Measurements from ENCODE around the gene RPS21.

Gene RPS21

DNA sequence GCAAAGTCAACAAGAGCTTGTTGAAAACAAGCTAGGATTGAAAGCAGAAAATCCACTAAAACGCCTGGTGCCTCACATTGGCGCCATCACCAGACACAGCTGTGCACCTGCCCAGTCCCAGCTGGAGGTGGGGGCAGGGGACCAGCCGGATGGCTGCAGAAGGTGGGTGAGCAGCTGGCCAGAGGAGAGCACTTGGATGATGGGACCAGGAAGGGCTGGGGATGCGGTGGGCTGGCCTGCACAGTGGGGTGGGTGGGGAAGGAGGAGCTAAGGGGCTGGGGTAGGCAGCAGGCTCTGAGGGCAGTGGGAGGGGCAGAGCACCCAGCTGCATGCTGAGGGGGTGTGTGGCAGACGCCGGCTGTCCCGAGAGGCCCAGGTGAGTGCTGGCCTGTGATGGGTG lies 13.1 kb downstream of the RPS21 start:
- FAIRE-seq, result no peak

DNA sequence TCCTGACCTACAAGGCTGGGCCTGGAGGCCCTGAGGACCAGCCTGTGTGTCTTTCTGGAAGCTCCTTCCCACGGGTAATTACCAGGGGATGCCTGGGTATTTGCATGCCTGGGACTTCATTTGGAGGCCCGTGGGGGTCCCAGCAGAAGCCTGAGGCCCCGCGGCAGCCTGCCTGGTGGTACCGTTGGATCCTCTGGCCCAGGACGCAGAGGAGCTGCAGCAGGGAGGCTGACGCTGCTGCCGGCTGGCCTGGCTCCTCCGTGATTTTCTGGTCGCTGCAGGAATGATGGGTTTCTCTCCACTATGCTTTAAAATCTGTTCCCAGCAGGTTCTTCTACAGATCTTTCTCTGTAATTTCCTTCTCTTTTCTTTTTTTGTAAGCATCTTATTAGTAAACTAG lies 13.6 kb downstream of the RPS21 start:
- FAIRE-seq, result no peak

DNA sequence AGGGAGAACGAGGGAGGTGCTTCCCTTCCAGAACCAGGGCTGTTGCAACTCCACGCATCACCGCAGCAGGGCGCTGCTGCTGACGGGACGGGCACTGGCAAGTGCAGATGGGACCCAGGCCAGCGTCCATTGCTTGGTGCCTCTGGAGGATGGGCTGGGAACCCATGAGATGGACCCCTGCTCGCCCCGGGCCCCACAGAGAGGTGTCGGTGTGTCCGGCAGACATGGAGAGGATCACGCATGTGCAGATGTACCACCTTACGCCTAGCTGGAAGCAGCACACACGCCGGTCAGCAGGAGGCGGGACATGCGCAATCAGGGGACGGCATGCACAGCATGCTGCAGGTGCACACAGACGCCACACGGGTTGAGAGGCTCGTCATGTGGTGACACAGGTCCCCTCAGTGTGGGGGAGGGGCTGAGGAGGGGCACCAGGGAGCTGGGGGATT lies 14.5 kb downstream of the RPS21 start:
- no peak for FAIRE-seq

DNA sequence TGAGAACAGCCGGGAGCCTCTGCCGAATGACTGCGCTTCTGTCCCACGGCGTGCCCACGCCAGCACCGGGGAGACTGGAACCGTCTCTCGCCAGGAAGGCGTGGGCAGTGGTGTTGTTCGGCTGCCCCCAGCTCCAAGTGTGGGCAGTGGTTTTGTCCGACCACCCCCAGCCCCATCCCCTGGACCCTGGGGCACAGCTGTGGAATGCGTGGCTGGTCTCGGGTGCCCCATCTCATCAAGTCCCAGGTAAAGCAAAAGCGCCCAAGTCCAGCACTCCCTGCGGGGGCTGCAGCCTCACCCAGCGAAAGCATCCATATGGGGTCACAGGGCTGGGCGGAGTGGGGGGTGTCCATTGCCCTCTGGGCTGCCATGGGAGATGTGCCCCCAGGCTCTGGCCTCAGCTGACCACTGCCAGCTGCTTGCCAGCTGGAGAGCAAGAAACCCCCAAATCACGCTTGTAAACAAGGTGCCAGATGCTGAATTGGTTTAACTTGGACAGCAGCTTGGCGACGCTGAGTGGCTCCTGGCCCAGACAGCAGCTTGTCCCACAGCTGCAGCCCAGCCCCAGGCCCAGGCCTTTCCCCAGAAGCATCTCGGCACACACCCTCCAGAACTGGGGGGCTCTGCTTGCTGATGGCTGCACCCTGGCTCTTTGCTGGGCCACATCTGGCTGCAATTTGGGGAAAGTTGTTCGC lies 15.7 kb downstream of the RPS21 start:
- FAIRE-seq, result no peak

DNA sequence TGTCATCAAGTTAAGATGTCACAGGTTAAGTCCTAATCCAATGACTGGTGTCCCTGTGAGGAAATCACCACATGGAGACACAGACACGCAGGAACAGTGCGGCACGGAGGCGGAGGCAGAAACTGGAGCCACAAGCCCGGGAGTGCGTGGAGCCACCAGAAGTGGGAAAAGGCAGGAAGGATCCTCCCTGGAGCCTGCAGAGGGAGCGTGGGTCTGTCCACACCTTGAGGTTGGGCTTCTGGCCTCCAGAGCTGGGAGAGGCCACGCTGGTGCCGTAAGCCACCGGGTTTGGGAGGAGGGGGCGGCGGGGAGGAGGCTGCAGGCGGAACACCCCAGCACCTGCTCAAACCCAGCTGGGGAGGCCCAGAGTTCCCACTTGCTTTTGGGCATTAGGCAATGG lies 16.4 kb downstream of the RPS21 start:
- FAIRE-seq, result no peak

DNA sequence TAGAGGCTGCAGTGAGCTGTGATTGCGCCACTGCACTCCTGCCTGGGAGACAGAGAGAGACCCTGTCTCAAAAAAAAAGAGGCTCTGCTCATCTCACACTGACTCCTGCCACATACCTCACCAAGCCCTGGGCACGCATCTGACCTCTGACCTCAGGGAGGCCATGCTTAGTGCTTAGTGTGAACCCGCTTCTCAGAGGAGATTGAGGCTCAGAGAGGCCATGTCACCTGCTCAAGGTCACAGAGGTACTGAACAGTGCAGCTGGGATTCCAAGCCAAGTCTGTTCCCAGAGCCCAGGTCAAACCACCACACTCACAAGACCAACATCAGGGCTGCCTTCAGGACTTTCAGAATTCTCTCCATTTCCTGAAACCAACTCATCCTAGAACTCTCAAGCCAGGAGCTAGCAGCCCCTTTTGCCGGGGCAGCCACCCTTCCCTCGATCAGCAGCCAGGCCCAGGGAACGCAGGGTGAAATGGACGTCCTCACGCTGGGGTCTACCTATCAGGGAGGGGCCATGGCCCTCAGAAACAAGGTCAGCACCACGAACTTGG lies 17.3 kb downstream of the RPS21 start:
- FAIRE-seq, result no peak

DNA sequence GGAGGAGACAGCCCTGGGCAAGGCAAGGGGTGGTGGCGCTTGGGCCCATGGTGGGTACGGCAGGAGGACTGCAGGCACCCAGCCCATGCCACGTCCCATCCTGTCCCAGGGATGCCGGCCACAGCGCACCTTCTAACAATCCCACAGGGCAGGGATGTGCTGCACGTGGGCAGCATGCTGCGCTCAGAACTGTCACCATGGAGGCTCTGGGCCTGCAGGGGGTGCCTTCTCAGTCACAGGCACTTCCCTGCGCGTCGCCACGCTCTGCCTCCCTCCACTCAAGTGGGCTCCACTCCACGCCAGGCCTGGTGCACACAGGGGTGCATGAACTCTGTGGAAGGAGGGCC lies 17.8 kb downstream of the RPS21 start:
- FAIRE-seq, result no peak

DNA sequence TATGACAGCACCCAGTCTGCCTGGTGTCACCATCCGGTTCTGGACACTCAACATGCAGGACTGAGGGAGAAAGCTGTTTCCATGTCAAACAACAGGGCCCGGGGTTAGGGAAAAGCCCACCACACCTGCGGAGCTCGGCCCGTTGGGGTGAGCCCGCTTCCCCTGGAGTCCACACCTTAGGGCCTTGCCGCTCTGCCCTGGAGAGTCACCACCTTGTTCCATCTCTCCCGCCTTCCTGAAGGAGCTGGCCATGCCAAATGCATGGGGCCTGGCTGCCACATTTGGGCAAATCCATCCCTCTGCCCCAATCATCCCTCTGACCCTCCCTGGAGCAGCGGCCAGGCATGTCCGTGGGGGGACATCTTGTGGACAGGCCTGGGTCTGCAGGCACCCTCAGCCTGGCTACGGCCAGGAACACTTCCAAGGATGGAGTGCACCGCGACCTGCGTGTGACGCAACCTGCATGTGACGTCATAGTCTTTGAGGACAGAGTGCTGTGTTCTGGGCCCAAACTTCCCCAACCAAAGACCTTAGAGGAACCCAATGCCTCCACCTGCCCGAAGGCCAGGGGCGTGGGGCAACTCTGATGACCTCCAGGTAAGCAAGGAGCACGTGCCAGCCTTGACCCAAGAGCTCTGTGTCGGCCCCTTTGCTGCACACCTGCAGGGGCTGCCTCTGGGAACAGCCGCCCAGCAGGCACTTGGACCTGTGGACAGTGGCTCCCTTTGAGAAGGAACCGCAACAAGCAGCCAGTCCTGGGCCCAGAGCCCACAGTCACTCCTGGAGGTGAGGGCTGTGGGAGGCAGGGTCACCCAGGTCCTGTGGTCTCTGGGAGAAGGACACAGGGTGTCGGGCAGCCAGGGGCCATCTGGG lies 18.4 kb downstream of the RPS21 start:
- no peak for FAIRE-seq

DNA sequence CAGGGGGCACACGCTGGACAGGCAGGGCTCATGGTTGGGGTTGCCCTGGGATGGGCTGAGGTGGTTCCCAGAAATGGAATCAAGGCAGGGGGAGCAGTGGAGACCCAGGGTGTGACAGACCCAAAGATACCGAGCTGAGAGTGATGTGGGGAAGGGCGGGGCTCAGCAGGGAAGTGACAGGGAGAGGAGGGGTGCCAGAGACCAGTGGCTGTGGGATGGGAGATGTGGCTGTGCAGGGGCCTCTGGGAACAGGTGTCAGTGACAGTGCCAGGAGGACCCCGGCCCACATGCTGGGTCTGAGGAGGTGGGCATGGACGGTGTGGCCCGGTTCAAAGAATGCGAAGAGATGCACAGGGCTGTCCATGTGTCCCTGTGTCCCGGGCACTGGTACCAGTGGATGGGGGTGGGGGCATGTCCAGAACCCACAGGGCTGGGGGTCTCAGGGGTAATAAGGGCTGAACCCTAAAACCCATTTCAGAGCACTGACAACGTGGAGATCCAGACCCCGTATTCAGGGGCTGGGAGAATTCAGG lies 19.1 kb downstream of the RPS21 start:
- no peak for FAIRE-seq

DNA sequence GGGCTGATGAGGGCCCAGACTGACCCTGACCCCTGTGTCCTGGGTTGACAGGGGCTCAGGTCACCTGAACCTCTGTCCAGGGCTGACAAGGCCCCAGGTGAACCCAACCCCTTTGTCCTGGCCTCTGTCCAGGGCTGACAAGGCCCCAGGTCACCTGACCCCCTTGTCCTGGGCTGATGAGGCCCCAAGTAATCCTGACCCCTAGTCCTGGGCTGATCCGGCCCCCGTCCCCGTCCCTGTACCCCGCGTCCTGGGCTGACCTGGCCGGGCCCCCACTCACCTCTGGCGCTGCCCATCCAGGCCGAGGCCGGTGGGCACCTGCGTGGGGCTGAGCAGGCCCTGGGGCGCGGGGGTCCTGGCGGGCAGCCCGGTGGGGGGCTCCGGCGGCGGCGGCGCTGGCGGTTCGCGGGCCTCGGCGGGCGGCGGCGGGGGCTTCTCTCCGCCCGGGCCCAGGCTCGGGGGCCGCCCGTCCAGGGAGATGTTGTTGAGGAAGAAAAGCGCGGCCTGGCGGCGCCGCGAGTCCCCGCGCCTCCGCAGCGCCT lies 19.8 kb downstream of the RPS21 start:
- FAIRE-seq, result no peak

DNA sequence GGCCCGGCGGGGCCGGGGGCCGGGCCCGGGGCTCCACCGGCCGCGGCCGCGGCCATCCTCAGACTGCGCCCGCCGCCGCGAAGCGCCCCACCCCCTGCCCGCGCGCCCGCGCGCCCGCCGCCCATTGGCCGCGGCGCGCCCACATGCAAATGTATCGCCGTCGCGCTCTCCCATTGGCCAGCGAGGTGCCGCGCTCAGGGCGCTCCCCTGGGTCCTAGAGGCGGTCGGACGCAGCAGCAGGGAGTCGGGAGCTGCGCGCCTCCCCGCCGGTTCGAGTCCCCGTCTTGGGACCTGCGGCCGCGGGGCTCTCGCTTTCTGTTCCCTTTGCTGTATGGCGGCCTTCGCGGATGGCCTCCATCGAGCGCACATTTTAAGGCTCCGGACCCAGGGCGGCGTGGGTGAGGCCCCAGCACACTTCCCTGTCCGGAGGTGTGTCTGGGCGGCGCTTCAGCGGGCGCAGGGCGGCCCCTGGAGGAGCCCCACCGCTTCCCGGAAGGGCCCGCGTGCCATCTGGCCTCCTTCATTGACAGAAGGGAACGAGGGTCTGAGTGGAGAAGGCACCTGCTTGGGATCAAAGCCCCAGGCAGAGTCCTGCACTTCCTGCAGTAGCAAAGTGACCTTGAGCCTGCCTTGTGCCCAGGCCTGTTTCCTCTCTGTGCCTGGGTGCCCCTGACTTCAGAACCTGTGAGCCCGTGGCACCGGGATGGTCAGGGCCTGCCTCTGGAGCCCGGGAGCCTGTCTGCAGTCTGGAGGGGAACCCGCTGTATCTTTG lies 20.5 kb downstream of the RPS21 start, which contains the start of gene CABLES2:
TSS of gene CABLES2 (minus strand) at position 65 of the 772 bp plus-strand sequence. CDS start at position 56, 9 bp downstream.
- FAIRE-seq, result no peak

DNA sequence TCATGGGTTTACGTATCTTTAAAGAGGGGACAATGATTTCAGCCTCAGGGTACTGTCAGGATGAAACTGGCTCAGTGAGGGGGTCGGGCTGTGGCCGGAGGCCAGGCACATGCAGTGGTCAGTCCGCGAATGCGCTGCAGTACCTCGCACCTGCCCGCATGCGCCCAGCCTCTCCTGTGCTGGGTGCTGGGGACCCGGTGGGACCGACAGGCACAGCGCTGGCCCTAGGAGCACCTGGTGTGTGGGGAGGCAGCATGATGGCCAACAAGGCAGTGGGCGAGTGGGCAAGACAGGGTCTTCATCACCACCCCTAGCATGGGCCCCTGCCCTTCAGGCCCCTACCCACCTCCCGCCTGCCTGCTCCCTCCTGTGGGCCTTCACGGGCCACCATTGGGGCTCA lies 21.2 kb downstream of the RPS21 start:
- no peak for FAIRE-seq

DNA sequence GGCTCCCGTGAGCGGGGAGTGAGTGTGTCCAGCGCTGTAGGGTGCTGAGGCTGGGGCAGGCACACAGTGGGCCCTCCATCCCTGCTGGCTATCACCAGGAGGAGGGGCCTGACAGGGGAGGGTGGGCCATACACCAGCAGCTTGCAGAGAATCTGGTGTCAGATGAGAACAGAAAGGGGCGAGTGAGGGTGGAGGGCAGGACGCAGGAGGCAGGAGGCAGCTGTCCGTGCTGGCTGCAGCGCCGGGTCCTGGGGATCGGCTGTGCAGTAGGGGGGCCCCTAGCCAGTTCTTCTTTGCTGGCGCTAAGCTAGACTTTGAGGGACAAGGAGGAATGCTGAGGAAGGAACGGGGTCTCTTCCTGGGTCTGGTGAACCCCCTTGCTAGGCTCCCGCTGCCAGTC lies 21.7 kb downstream of the RPS21 start:
- no peak for FAIRE-seq

DNA sequence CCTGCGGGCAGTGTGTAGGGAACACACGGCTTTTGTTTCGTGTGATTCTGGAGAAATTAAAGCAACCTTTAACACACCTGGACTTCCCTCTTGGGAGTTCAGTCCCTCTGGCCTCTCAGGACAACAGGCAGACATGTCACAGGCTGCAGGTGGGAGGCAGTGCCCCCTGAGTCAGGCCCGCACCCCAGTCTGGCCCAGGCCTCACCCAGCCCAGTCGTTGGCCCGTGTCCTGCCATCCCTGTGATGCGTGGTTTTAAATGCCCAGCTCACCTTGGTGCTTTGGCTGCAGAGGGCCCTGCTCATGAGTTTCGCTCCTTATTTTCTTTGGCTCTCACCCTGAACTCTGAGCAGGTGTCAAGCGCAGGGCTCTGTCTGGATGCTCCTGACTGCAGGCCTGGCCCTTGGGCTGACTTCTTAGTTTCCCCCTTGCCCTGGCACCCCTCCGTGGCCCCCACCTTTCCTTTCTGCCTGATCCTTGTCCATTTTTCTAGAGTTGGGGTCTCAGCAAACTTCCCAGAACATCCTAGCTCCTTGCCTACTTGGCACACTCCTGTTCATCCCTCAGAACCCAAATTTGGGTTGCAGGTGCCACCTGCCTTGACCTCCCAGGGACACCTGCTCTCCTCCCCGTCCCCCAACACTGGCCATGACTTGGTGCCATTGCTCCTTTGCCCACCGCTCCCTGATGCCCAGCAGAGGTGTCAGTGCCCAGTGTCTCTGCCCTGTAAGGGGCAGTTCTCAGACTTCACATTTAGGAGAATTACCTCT lies 22.4 kb downstream of the RPS21 start:
- no peak for FAIRE-seq

DNA sequence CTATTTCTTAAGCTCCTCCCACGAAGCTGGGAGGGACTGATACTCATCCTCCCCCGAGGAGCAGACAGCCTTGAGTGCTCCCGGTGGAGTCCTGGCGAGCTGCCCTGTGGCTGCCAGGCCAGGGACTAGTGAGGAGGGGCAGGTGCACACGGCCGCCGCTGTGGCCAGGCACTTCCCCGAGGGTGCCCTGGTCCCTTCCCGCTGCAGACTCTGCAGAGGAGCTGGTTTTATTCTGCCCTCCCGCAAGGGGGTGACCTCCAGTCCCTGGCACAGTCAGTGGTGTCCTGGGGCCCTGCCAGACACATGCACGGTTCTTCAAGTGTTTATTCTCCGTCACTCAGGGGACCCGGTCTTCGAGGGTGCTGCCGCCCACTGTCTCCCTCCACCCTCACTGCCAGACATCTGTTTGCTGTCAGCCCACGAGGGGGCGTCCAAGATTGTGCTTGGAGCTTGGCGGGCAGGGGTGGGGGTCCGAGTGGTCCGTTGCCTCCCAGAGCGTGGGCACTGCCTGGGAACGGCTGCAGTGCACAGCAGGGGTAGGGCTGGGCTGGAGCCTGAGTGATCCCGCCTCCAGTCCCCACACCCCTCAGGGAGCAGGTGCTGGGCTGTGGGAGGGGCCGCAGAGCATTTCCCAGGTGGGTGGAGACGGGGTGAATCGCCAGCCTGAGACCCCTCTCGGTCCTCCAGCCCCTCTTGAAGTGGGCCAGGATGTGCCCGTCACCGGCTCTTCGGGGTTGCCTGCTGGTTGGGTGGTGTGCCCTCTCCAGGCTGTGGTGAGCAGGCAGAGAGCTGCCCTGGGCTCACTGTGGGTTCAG lies 23.2 kb downstream of the RPS21 start:
- no peak for FAIRE-seq

DNA sequence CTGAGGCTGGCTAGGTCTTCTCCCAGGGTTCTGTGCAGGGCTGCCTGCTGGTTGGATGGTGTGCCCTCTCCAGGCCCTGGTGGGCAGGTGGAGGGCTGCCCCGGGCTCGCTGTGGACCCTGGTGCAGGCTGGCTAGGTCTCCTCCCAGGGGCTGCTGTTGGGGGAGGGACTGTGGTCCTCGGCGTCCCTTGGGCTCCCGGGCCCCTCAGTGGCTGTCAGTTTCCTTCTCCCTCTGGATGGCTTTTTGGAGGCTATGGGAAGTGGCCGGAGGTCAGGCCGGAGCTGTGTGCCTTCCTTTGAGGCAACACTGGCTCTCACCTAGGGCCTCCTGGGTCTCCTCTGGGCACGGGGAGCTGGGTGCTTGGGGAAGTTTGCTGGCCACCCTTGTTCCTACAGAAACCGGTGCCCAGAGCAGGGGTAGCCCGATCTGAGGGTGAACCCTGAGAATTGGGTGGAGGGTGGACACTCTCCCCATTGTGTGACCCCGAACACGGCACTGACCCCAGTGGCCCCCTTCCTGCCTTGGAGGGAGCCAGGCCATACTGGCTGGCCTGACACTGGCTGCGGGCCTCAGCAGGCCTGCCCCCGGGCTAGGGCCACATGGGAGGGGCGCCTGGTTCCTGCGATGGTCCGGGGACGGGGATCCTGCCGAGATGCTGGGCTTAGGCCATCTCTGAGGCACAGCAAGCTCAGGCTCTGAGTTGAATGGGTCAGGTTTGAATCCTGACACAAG lies 24.0 kb downstream of the RPS21 start:
- no peak for FAIRE-seq

DNA sequence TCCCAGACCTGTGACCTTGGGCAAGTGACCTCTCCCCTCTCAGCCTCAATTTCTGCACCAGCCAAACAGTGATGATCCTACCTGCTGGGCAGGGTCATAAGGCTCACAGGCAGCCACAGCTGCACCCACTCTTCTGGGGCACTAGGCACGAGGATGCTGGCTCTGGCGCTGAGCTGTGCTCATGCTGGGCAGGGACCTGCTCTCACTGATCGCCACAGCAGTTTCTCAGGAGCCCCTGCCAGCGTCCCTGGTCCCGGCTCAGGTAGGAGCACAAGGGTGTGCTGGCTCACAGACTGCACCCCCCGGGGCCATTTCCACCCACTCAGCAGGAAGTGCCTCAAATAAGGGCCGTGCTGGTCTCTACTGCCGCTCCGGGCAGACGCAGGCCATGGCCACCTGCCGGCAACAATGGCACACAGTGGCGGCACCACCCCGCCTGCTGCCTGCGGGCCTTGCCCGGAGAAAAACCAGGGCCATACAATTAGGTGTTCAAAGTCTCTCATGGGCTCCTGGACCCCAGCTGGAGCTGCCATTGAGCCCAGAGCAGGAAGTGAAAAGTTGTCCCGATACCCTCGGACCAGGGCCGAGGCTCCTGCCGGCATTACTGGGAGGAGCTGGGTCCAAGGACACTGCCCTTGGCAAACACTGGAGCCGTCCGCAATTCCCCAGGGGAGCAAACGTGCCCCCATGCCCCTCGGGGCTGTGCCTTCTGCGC lies 24.7 kb downstream of the RPS21 start:
- FAIRE-seq, result no peak

DNA sequence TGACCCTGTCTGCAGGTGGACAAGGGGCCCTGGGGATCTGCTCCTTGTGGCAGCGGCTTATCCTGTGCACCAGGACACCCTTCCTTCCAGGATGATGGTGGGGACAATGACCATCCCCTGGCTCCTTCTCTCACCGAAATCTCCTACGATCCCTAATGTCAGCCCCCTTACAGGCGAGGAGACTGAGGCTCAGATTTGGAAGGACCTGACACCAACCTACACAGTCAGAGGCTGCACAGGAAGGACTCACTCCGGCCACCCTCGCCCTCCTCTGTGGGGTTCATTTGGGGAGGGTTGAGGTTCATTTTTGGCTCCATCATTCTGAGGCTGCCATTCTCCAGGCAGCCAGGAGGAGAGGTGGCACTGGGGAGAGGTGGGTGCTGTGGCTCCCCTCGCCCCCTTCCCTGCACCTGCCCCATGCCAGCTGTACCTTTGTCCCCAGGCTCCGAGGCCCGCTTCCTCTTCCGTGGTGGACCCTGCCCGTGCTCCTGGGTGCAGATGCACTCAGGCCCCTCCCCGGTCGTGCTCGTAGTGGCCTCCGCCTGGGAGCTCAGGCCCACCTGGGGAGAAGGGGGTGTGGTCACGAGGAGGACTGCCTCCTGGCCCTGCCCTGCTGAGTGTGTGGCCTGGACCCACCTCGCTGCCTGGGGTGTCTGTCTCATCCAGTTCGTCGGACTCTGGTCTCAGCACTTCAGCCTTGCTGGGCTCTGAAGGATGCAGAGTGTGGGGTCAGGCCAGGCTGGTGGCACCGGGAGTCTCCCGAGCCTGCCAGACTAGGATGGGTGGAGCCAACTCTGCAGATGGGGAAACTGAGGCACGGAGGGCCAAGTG lies 25.5 kb downstream of the RPS21 start:
- no peak for FAIRE-seq
